ENCODE data around the gene SLC25A29.
"Not testable (repeated sequence)": the region's sequence is repeated elsewhere in the genome, so short reads cannot be mapped to it uniquely, and the experiment has no call there.

Gene SLC25A29

GRCh38 chr14:100287202-100287997 lies 18.8 kb downstream of the SLC25A29 start:
- TF ChIP-seq, protein P1, sequence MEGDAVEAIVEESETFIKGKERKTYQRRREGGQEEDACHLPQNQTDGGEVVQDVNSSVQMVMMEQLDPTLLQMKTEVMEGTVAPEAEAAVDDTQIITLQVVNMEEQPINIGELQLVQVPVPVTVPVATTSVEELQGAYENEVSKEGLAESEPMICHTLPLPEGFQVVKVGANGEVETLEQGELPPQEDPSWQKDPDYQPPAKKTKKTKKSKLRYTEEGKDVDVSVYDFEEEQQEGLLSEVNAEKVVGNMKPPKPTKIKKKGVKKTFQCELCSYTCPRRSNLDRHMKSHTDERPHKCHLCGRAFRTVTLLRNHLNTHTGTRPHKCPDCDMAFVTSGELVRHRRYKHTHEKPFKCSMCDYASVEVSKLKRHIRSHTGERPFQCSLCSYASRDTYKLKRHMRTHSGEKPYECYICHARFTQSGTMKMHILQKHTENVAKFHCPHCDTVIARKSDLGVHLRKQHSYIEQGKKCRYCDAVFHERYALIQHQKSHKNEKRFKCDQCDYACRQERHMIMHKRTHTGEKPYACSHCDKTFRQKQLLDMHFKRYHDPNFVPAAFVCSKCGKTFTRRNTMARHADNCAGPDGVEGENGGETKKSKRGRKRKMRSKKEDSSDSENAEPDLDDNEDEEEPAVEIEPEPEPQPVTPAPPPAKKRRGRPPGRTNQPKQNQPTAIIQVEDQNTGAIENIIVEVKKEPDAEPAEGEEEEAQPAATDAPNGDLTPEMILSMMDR (IDR thresholded peaks at IDR 0.05; ENCODE audit: low read depth, low read length, missing control alignments), result no peak
- no peak overlapping the region for H3K4me3 ChIP-seq (ENCODE audit: low read depth, low read length)
- DNase-seq (ENCODE audit: low read depth), result no peak

- H3K4me3 ChIP-seq (ENCODE audit: low read depth, low read length), result no peak overlapping the region
- DNase-seq (ENCODE audit: low read depth), result no peak
- TF ChIP-seq, protein P1 (IDR thresholded peaks at IDR 0.05; ENCODE audit: low read depth, low read length, missing control alignments), result no peak
Observed at GRCh38 chr14:100286484-100287191, 19.6 kb downstream of the SLC25A29 start.

DNA sequence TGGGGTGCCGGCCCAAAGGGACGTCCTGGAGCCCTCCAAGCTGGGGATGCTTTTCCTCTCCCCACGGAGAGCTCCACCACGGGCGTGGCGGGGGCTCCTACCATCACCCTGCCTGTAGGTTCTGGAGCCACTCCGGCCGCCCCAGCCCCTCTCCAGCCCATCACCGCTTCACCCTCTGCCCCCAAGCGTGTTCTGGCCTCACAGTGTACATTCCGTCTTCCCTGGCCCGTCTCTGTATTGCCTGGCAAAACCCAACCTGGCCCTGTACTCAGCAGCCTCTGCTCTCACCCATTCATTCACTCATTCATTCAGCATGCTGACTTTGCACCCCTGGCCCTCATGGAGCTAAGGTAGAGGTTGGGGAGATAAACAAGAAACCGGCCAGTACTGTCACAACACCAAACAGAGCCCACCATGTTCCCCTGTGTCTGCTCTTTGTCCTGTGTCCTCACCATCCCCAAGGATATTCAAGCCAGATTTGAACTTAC lies 20.3 kb downstream of the SLC25A29 start:
- DNase-seq (ENCODE audit: low read depth), result no peak
- TF ChIP-seq, protein P1 (IDR thresholded peaks at IDR 0.05; ENCODE audit: low read depth, low read length, missing control alignments), result no peak
- H3K4me3 ChIP-seq (ENCODE audit: low read depth, low read length), result peak overlapping the region; percentile 62

DNA sequence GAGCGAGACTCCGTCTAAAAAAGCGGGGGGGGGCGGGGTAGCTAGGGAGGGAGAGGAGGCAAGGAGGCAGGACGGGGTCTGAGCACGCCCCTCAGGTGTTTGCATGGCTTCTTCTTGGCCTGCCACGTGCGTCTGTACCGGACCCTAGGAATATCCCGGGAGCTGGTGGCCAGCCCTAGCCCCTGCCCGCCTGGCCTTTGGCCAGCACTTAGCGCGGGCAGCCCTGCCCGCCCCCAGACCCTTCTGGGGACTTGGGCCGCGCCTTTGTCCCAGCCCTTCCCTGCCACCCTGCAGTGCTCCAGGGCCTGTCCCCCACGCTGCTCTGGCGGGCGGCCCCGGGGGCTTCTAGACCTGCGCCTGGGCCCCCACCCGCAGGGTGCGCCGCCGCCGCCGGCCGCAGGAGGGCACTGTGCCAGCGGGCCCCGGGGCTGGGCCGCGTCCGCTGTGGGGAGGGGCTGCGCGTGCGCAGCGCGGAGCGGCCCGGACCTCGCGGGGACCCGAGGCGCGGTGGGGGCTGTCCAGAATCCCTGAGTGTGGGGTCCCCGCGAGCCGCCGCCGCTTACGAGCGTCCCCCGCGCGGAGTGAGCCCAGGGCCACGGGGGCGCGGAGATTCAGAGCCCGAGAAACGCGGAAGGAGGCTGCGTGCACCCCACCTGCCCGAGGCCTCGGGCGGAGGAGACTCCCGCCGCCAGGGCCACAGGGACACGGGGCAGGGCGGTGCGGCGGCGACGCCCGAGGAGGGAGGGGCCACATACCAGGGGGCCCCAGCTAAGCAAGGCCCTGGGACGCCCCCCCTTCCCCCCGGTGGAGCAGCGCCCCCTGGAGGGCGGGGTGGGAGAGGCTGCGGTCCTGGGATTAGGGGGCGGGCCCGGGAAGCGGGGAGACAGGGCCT lies 21.0 kb downstream of the SLC25A29 start:
- H3K4me3 ChIP-seq (ENCODE audit: low read depth, low read length), result peak overlapping the region; percentile 62
- TF ChIP-seq, protein P1 (IDR thresholded peaks at IDR 0.05; ENCODE audit: low read depth, low read length, missing control alignments), result peak; percentile 82
- no peak for DNase-seq (ENCODE audit: low read depth)

GRCh38 chr14:100283984-100284881 lies 22.0 kb downstream of the SLC25A29 start:
- TF ChIP-seq, protein P1 (IDR thresholded peaks at IDR 0.05; ENCODE audit: low read depth, low read length, missing control alignments), result no peak
- H3K4me3 ChIP-seq (ENCODE audit: low read depth, low read length), result no peak overlapping the region; the same call in 1 of the 2 replicates
- DNase-seq (ENCODE audit: low read depth), result no peak

GRCh38 chr14:100283436-100283835 lies 22.8 kb downstream of the SLC25A29 start:
- H3K4me3 ChIP-seq (ENCODE audit: low read depth, low read length); DNase-seq (ENCODE audit: low read depth): not testable (repeated sequence)
